MCF 10A (cell line): ENCODE results near the gene HNRNPL. TPM values are rescaled to one million over a fixed set of nuclear protein-coding genes. Genes with fewer than 3 reads are reported as not detected.
"Not testable (repeated sequence)": the region's sequence is repeated elsewhere in the genome, so short reads cannot be mapped to it uniquely, and the experiment has no call there.

Experiments used
- BruUV-seq: library from RNA; stranded (reverse); fragments of 400-500 nt; replicated peaks from 2 replicates; lab custom pipeline; 2021; lab: Mats Ljungman, UMichigan
- CTCF ChIA-PET: fragments of 300-600 bp; sonication (Branson Sonifier 250); formaldehyde crosslinking; extraction: SDS; loops from one replicate; lab custom pipeline; 2021; ENCODE audit warnings: antibody characterized with exemption, inconsistent platforms; lab: Yijun Ruan, JAX
- POLR2A ChIA-PET: fragments of 300-600, 350-650 bp; sonication (Branson Sonifier 250); formaldehyde crosslinking; extraction: SDS; loops from one replicate; lab custom pipeline; 2020; ENCODE audit warnings: antibody characterized with exemption, inconsistent platforms; lab: Yijun Ruan, JAX
- DNase-seq: peaks from one replicate; pipeline ENCODE4 v3.0.0-alpha.2; 2018; ENCODE audit not compliant: unreplicated experiment
- H3K27ac Mint-ChIP-seq: one replicate; pipeline ENCODE4 v1.8.0; 2022; ENCODE audit warnings: mild to moderate bottlenecking, low read depth, mixed read lengths; ENCODE audit not compliant: unreplicated experiment
- H3K27me3 Mint-ChIP-seq: one replicate; pipeline ENCODE4 v1.8.0; 2022; ENCODE audit warnings: mixed read lengths; ENCODE audit not compliant: insufficient read depth, unreplicated experiment
- H3K36me3 Mint-ChIP-seq: one replicate; pipeline ENCODE4 v1.8.0; 2022; ENCODE audit warnings: mild to moderate bottlenecking, moderate library complexity, mixed read lengths; ENCODE audit not compliant: insufficient read depth, unreplicated experiment
- H3K4me1 Mint-ChIP-seq: one replicate; pipeline ENCODE4 v1.8.0; 2022; ENCODE audit warnings: mixed read lengths; ENCODE audit not compliant: insufficient read depth, unreplicated experiment
- H3K4me3 Mint-ChIP-seq: one replicate; pipeline ENCODE4 v1.8.0; 2022; ENCODE audit warnings: mild to moderate bottlenecking, moderate library complexity, mixed read lengths; ENCODE audit not compliant: unreplicated experiment
- H3K9me3 Mint-ChIP-seq: one replicate; pipeline ENCODE4 v1.8.0; 2022; ENCODE audit warnings: mixed read lengths; ENCODE audit not compliant: unreplicated experiment
- intact Hi-C: fragments of 100-400 bp; cut with micrococcal nuclease; formaldehyde crosslinking; loops from 2 replicates; pipeline ENCODE4 v1.14.1; 2022
- total RNA-seq: library from RNA; stranded (reverse); gene quantifications from 2 replicates; pipeline ENCODE4 v1.2.3, GENCODE V29; 2022
- TF ChIP-seq, protein P1 (sequence below): fragments of 200-600 bp; IDR thresholded peaks from one replicate; pipeline ENCODE4 v1.8.0; 2022; ENCODE audit warnings: antibody characterized with exemption, mild to moderate bottlenecking; ENCODE audit not compliant: unreplicated experiment

HNRNPL gene
- total RNA-seq, 1 experiment from 2014 or later = 421 TPM

DNA sequence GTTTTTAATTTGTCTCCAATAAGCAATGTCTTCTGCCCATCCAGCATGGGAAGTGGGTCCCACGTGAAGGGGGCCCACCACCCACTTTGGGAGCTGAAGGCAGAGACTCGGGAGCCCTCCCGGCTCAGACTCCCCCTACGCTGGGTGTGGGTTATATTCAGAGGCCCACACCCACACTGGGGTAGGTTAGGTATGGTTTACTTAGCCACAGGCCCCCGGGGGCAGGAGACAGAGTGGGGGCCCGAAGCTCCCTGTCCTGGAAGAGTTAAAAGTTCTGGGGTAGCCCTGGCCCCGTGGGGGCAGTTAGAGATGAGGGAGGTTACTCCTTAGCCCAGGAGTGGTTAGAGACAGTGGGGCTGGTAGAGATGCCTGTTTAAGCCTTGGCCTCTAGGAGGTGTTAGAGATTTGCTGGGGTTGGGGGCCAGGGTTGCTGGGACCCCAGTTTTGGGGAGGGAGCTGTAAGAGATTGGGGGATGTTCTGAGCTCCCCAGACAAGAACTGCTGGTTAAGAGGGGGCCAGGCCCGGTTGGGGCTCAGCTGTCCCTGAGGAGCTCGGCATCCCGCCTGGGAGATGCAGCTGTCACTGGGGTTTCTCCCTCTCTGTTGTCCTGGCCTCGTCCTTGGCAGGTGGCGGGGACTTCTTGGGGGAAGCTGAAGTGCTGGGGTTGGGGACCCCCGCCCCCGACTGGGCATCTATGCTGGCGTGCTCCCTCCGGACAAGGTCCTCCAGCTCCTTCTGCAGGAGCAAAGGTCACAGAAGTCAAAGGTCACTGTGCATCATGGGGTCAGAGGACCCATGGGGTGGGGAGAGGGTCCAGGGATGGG, 29.0 kb upstream of the HNRNPL start:
- no peak overlapping the region for H3K4me3 Mint-ChIP-seq
- DNase-seq = no peak
- TF ChIP-seq, protein P1, sequence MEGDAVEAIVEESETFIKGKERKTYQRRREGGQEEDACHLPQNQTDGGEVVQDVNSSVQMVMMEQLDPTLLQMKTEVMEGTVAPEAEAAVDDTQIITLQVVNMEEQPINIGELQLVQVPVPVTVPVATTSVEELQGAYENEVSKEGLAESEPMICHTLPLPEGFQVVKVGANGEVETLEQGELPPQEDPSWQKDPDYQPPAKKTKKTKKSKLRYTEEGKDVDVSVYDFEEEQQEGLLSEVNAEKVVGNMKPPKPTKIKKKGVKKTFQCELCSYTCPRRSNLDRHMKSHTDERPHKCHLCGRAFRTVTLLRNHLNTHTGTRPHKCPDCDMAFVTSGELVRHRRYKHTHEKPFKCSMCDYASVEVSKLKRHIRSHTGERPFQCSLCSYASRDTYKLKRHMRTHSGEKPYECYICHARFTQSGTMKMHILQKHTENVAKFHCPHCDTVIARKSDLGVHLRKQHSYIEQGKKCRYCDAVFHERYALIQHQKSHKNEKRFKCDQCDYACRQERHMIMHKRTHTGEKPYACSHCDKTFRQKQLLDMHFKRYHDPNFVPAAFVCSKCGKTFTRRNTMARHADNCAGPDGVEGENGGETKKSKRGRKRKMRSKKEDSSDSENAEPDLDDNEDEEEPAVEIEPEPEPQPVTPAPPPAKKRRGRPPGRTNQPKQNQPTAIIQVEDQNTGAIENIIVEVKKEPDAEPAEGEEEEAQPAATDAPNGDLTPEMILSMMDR = no peak
- intact Hi-C loops = no loop called here
- peak overlapping the region; percentile 42 for H3K27ac Mint-ChIP-seq
- H3K4me1 Mint-ChIP-seq = peaks cover 9% of the 10 kb centered on the region
- POLR2A ChIA-PET = interaction anchor here (0.7 to 0.9 kb wide), 2 partner anchors 17 to 104 kb away, joined by 3 read pairs; no protein-coding TSS in a partner anchor
- TSS peak; percentile 65 for BruUV-seq
- no peaks in the 10 kb centered on the region for H3K27me3 Mint-ChIP-seq
- CTCF ChIA-PET = interaction anchor here (0.6 to 0.8 kb wide), 2 partner anchors 32 to 364 kb away, joined by 3 read pairs; no protein-coding TSS in a partner anchor
- peaks cover 9% of the 10 kb centered on the region for H3K36me3 Mint-ChIP-seq
- H3K9me3 Mint-ChIP-seq = no peaks in the 10 kb centered on the region

DNA sequence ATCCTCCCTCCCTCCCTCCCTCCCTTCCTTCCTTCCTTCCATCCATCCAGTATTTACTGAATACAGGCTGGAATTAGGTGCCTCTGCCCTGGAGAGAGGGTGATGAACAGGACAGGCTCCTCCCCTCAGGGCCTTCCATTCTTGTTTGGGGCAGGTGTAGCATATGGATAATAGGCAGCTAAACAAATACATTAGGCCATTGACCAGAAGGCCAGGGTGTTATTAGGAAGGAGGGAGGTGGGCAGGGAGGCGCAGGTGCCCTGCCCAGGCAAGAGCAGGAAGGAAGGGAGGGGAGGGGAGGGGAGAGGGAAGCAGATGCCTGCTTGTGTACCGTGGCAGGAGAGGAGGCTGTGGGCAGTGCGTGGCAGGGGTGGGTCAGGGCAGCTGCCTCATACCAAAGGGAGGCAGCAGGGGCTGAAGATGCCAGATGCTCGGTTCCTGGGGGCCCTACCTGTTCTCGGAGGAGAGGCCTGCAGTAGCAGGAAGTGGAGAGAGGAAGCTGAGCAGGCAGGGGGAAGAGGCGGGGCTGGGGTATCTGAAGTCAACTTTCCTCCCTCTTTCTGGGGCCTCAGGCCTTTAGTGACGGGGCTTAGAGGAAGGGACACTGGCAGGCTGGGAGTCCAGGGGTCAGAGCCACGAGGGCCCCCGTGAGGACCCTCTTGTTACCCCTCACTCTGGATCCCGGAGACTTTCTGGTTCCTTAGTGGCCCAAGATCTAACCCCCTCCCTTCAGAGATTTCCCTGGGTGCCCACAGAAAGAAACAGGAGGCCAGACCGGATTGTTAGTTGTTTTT, 28.2 kb upstream of the HNRNPL start, which contains the start of gene RINL:
Gene RINL, minus strand, starts transcription at position 495 of the 794 bp plus-strand sequence. CDS start 1,533 bp downstream, outside the sequence.
- TF ChIP-seq, protein P1 = no peak
- BruUV-seq = no TSS peak
- no peaks in the 10 kb centered on the region for H3K27me3 Mint-ChIP-seq
- POLR2A ChIA-PET = interaction anchor here (0.7 to 1.3 kb wide), 3 partner anchors 15 to 103 kb away, joined by 3 to 5 read pairs (median 3); no protein-coding TSS in a partner anchor
- peak within 1 kb of the TSS; percentile 42 for H3K27ac Mint-ChIP-seq
- H3K4me1 Mint-ChIP-seq = peaks cover 9% of the 10 kb centered on the region
- no peaks in the 10 kb centered on the region for H3K9me3 Mint-ChIP-seq
- H3K36me3 Mint-ChIP-seq = peaks cover 2% of the 10 kb centered on the region
- no peak within 1 kb of the TSS for H3K4me3 Mint-ChIP-seq
- intact Hi-C loops = no loop called here
- no peak for DNase-seq
- CTCF ChIA-PET = interaction anchor here (0.6 to 1.6 kb wide), 4 partner anchors 9 to 363 kb away, joined by 3 to 12 read pairs (median 3); no protein-coding TSS in a partner anchor

DNA sequence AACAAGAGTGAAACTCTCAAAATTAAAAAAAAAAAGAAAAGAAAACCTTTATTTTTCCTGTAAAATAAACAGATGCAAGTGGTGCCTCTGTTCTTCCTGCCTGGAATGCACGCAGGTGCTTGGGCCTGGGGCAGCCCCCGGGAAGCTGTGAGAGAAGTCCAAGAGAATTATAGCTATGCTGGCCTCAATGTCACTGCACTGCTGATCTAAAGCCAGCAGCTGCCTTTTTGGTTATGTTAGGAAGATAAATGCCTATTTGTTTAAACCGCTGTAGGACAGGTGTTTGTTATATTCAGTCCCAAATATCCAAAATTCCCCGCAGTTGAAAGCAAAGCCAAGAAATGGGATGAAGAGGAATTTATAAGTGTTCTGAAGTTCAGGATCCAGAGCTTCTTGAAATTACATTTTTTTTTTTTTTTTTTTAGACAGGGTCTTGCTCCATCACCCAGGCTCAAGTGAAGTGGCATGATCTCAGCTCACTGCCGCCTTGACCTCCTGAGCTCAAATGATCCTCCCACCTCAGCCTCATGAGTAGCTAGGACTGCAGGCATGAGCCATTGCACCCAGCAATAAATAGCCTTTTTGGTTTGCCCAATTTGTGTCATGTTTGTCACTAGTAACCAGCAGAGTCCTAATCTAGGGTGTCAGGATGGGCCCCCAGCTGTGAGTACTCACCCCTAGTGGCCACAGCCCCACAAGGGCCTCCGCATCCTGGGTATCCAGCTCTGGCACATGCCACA, 26.0 kb upstream of the HNRNPL start:
- intact Hi-C loops = no loop called here
- TF ChIP-seq, protein P1 = no peak
- ChIA-PET CTCF (interaction anchor here (0.6 to 0.9 kb wide), 3 partner anchors 38 to 218 kb away, joined by 3 to 6 read pairs (median 3); no protein-coding TSS in a partner anchor), POLR2A (interaction anchor here (0.6 to 1.9 kb wide), 2 partner anchors 44 to 55 kb away, joined by 4 to 5 read pairs; partner anchors contain the start of genes MRPS12 and SARS2)
- H3K9me3 Mint-ChIP-seq = no peaks in the 10 kb centered on the region
- no peak for DNase-seq
- no peak overlapping the region for H3K4me3 Mint-ChIP-seq
- H3K4me1 Mint-ChIP-seq = peaks cover 9% of the 10 kb centered on the region
- BruUV-seq = no TSS peak
- H3K36me3 Mint-ChIP-seq = no peaks in the 10 kb centered on the region
- no peaks in the 10 kb centered on the region for H3K27me3 Mint-ChIP-seq
- H3K27ac Mint-ChIP-seq = no peak overlapping the region

DNA sequence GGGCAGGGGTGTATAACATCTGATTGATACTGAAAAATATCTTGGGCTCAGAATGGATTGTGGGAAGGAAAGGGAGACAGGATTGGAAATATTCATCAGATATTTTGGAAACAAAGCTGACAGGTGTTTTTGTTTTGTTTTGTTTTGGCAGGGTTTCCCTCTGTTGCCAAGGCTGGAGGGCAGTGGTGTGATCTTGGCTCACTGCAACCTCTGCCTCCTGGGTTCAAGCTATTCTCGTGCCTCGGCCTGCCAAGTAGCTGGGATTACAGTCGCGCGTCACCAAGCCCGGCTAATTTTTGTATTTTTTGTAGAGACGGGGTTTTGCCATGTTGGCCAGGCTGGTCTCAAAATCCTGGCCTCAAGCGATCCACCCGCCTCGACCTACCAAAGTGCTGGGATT, 23.6 kb upstream of the HNRNPL start:
- H3K9me3 Mint-ChIP-seq, H3K27me3 Mint-ChIP-seq, H3K27ac Mint-ChIP-seq, intact Hi-C loops, H3K36me3 Mint-ChIP-seq, H3K4me3 Mint-ChIP-seq, DNase-seq, BruUV-seq: not testable (repeated sequence)
- CTCF ChIA-PET = interaction anchor here (0.6 to 1.7 kb wide), 4 partner anchors 9 to 234 kb away, joined by 3 to 8 read pairs (median 3); no protein-coding TSS in a partner anchor
- H3K4me1 Mint-ChIP-seq = peaks cover 14% of the 10 kb centered on the region
- POLR2A ChIA-PET = interaction anchor here (0.6 to 2.2 kb wide), 2 partner anchors 20 to 21 kb away, joined by 3 to 8 read pairs; no protein-coding TSS in a partner anchor
